ENCODE data around the gene ZNF827.

ZNF827 gene

DNA sequence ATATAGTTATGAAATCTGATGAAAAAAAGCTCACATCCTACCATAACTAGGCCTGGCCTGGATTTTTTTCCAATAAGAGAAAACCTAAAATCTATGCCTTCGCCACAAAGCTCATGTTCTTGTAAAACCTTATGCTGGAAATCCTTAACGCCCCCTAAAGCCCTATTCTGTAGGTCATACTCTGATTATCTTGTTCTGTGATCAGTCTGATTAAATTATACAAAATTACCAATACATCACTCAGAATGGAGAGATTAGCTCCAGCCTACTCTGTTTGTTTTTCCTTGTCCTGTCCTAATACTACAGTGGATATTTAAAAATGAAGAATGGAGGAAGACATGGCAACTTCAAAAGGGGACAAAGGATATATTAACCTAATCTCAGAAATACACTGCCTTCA, 7.2 kb downstream of the ZNF827 start:
- H3K9me3 ChIP-seq (ENCODE audit: severe bottlenecking) = no peaks in the 10 kb centered on the region
- no peaks in the 10 kb centered on the region for H3K27me3 ChIP-seq (ENCODE audit: insufficient read depth, low read depth, severe bottlenecking)
- DNase-seq = no peak
- no peaks in the 10 kb centered on the region for H3K36me3 ChIP-seq
- H3K27ac ChIP-seq = no peak overlapping the region
- H3K4me3 ChIP-seq (ENCODE audit: low read depth, low read length) = no peak overlapping the region
- TF ChIP-seq, protein P1, sequence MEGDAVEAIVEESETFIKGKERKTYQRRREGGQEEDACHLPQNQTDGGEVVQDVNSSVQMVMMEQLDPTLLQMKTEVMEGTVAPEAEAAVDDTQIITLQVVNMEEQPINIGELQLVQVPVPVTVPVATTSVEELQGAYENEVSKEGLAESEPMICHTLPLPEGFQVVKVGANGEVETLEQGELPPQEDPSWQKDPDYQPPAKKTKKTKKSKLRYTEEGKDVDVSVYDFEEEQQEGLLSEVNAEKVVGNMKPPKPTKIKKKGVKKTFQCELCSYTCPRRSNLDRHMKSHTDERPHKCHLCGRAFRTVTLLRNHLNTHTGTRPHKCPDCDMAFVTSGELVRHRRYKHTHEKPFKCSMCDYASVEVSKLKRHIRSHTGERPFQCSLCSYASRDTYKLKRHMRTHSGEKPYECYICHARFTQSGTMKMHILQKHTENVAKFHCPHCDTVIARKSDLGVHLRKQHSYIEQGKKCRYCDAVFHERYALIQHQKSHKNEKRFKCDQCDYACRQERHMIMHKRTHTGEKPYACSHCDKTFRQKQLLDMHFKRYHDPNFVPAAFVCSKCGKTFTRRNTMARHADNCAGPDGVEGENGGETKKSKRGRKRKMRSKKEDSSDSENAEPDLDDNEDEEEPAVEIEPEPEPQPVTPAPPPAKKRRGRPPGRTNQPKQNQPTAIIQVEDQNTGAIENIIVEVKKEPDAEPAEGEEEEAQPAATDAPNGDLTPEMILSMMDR (IDR thresholded peaks at IDR 0.05; ENCODE audit: low read depth, low read length) = no peak

DNA sequence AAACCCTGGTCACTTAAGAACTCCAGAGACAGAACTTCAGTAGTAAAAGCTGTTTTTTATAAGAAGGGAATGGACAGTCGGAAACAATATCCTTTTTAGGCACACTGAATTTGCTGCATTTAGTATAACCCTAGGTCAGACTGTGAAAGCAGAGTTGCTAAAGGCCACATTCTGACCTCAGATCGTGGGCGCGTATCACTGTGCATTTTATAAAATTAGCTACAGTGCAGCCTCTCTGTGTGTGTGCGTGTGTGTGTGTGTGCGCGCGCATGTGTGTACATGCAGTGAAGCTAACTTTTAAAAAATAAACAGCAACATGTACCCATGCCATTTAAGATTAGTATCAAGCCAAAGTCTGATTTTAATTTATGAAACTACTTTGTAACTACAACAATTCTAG, 8.0 kb downstream of the ZNF827 start:
- H3K27me3 ChIP-seq (ENCODE audit: insufficient read depth, low read depth, severe bottlenecking) = no peaks in the 10 kb centered on the region
- no peaks in the 10 kb centered on the region for H3K36me3 ChIP-seq
- TF ChIP-seq, protein P1 (IDR thresholded peaks at IDR 0.05; ENCODE audit: low read depth, low read length) = no peak
- no peak overlapping the region for H3K4me3 ChIP-seq (ENCODE audit: low read depth, low read length)
- no peaks in the 10 kb centered on the region for H3K9me3 ChIP-seq (ENCODE audit: severe bottlenecking)
- DNase-seq = no peak
- no peak overlapping the region for H3K27ac ChIP-seq

DNA sequence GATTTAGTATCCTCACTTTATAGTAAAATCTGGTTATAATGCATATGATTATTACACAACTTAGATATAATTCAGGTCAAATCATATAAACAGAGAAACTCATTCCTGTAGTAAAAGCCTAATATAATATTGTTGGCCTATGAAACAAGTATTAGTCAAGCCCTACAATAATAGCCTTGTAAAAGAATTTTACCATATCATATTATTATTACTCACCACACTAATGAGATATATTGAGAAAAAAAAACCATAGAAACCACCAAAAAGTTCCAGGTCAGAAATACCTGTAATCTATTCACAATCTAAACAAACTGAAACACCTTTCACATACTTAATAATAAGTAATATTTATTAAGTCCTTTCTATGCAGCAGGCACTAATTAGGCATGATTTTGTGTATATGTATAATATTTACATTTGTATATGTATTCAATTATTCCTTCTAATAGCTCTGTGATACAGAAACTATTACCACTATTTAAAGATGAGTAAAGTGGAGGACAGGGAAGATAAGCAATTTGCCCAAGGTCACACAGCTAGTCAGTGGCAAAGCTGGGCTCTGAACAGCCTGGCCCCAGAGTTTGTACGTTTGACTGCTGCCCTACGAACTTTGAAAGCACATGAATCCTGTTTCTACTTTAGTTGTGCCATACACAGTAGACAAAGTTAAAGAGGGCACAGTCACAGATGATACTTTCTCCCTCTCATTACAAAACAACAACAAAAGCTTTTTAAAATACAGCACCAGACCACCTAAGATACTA, 9.0 kb downstream of the ZNF827 start:
- no peak overlapping the region for H3K27ac ChIP-seq
- no peak for DNase-seq
- no peaks in the 10 kb centered on the region for H3K27me3 ChIP-seq (ENCODE audit: insufficient read depth, low read depth, severe bottlenecking)
- TF ChIP-seq, protein P1 (IDR thresholded peaks at IDR 0.05; ENCODE audit: low read depth, low read length) = no peak
- H3K36me3 ChIP-seq = no peaks in the 10 kb centered on the region
- no peak overlapping the region for H3K4me3 ChIP-seq (ENCODE audit: low read depth, low read length)
- no peaks in the 10 kb centered on the region for H3K9me3 ChIP-seq (ENCODE audit: severe bottlenecking)

DNA sequence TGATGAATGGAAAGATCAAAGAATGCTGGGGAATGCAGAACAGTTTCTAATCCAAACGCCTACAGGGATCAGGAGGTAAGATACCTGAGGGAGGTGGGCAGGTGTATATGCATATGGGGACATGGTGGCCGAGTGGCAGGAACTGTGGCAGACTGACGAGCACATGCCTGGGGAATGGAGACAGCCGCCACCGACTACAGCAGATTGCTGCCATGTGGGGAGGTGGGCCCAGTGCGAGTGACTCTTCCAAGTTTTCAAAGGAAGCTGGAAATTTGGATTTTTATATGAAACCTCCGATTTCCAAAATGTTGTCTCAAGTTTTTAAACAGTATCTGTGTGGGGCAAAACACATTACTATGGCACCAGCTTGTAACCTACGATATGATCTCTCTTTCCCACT, 9.9 kb downstream of the ZNF827 start:
- H3K9me3 ChIP-seq (ENCODE audit: severe bottlenecking) = no peaks in the 10 kb centered on the region
- H3K27me3 ChIP-seq (ENCODE audit: insufficient read depth, low read depth, severe bottlenecking) = no peaks in the 10 kb centered on the region
- no peaks in the 10 kb centered on the region for H3K36me3 ChIP-seq
- TF ChIP-seq, protein P1 (IDR thresholded peaks at IDR 0.05; ENCODE audit: low read depth, low read length) = no peak
- no peak for DNase-seq
- no peak overlapping the region for H3K4me3 ChIP-seq (ENCODE audit: low read depth, low read length)
- no peak overlapping the region for H3K27ac ChIP-seq

DNA sequence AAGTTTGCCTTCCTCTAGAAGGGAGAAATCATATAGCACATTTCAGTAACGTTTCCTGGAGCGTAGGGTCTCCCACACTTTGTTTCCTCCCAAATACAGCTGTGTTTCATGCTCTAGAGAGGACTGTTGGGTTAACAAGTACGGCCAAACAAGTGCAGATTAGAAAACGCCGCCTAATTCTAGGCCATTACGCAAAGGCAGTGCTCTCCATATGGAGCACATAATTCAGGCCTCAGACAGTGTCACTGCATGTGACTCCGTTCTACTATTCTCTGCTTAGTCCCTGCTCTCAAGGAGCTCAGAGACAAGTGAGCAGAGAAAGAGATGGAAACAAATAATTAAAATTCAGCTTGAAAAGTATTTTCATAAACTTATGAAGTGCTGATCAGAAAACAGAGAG, 11.6 kb downstream of the ZNF827 start:
- TF ChIP-seq, protein P1 (IDR thresholded peaks at IDR 0.05; ENCODE audit: low read depth, low read length) = no peak
- Histone ChIP-seq H3K36me3 (no peaks in the 10 kb centered on the region), H3K9me3 (ENCODE audit: severe bottlenecking) (no peaks in the 10 kb centered on the region)

DNA sequence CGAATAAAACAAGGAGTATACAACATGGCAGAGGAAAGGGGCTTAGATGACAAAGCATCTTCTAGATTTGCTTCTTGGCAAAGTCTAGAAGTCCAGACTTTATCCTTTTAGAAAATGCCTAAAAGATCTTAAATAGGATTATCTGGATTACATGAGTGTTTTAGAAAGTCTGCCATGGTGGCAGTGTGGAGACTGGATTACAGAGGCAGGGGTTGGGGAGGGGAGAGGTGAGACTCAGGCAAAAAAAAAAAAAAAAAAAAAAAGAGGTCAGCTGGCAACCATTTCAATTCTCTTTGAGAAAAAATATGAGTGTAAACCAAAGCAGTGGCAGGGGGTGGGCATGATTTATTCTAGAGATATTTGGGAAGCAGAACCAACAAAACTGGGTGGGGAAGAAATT, 17.4 kb downstream of the ZNF827 start:
- Histone ChIP-seq H3K27me3 (ENCODE audit: insufficient read depth, low read depth, severe bottlenecking) (no peaks in the 10 kb centered on the region), H3K27ac (peak overlapping the region; percentile 43), H3K36me3 (no peaks in the 10 kb centered on the region), H3K9me3 (ENCODE audit: severe bottlenecking) (no peaks in the 10 kb centered on the region), H3K4me3 (ENCODE audit: low read depth, low read length) (no peak overlapping the region)
- TF ChIP-seq, protein P1 (IDR thresholded peaks at IDR 0.05; ENCODE audit: low read depth, low read length) = no peak
- DNase-seq = peak; percentile 70

More for the DNA sequence above, 11.6 kb downstream of the ZNF827 start:
- H3K4me3 ChIP-seq (ENCODE audit: low read depth, low read length) = no peak overlapping the region
- no peaks in the 10 kb centered on the region for H3K27me3 ChIP-seq (ENCODE audit: insufficient read depth, low read depth, severe bottlenecking)
- no peak for DNase-seq
- no peak overlapping the region for H3K27ac ChIP-seq

Data from WERI-Rb-1 (cell line).